Measurements from ENCODE around the gene TMEM217. TPM values are rescaled to one million over a fixed set of nuclear protein-coding genes. Genes with fewer than 3 reads are reported as not detected.

The TMEM217 gene
- total and polyA plus RNA-seq, 2 of the 8 experiments (the other 6 are each of a cell fraction or from before 2014, with no cell fraction given): 0.60 to 1.1 TPM

- Histone ChIP-seq H3K79me1 (ENCODE audit: low read depth, low read length) (no peaks in the 10 kb centered on the region; the same call in 1 of the 2 replicates), H3K4me3 (ENCODE audit: extremely low read depth in 1 of 4, insufficient read depth in 2 of 4, low read depth in 3 of 4, low read length in 4 of 4) (no peak overlapping the region), H3K36me3 (ENCODE audit: control insufficient read depth in 2 of 4, insufficient read depth in 4 of 4, low read length in 3 of 4) (peaks cover 0 to 8% (median 0%) of the 10 kb centered on the region in 4 experiments; a peak in 2 of 8 replicates), H2BK20ac (ENCODE audit: low read length) (no peak overlapping the region), H3K23ac (ENCODE audit: insufficient read length) (no peak overlapping the region), H3K14ac (ENCODE audit: insufficient read length) (no peak overlapping the region), H3K4ac (replicated peaks; ENCODE audit: insufficient read length, low read depth, low read length) (no peak overlapping the region), H3K4me2 (ENCODE audit: insufficient read depth in 1 of 2, low read depth in 2 of 2, low read length in 2 of 2) (no peak overlapping the region), H3K9ac (replicated peaks in 1 of 4; ENCODE audit: extremely low read depth in 1 of 4, low read depth in 3 of 4, low read length in 3 of 4) (no peak overlapping the region), H4K91ac (replicated peaks; ENCODE audit: insufficient read length, low read length) (no peak overlapping the region), H2BK15ac (ENCODE audit: low read length) (no peak overlapping the region), H3K23me2 (ENCODE audit: low read depth, low read length) (no peaks in the 10 kb centered on the region), H2BK5ac (ENCODE audit: low read depth, low read length) (no peak overlapping the region), H3K27ac (ENCODE audit: low read depth, low read length) (no peak overlapping the region), H3K27me3 (replicated peaks in 1 of 4; ENCODE audit: control insufficient read depth in 3 of 4, extremely low read depth in 1 of 4, insufficient read depth in 3 of 4, low read length in 3 of 4) (no peaks in the 10 kb centered on the region), H2BK12ac (ENCODE audit: low read depth, low read length) (no peak overlapping the region), H4K8ac (ENCODE audit: extremely low read depth, insufficient read depth, low read length) (no peak overlapping the region), H2AFZ (ENCODE audit: low read length) (no peak overlapping the region), H2BK120ac (replicated peaks; ENCODE audit: low read depth, low read length) (no peak overlapping the region), H4K5ac (ENCODE audit: insufficient read length, low read depth, low read length) (no peak overlapping the region), H2AK5ac (ENCODE audit: low read depth, low read length) (no peak overlapping the region), H3K9me3 (ENCODE audit: insufficient read depth in 2 of 2, low read depth in 1 of 2, low read length in 1 of 2) (no peaks in the 10 kb centered on the region), H4K20me1 (replicated peaks in 1 of 2; ENCODE audit: control insufficient read depth in 1 of 2, insufficient read depth in 2 of 2, low read length in 2 of 2) (peaks cover 2% of the 10 kb centered on the region in 2 experiments), H3K79me2 (ENCODE audit: control insufficient read depth in 1 of 2, insufficient read depth in 2 of 2, low read length in 2 of 2) (peaks cover 0 to 22% of the 10 kb centered on the region in 2 experiments; a peak in 1 of 4 replicates), H3K18ac (ENCODE audit: extremely low read depth, low read length) (no peak overlapping the region), H3K56ac (replicated peaks; ENCODE audit: insufficient read length, low read depth, low read length) (no peak overlapping the region), H3K4me1 (replicated peaks in 1 of 4; ENCODE audit: control insufficient read depth in 3 of 4, insufficient read depth in 4 of 4, low read length in 3 of 4) (no peaks in the 10 kb centered on the region; a peak in 1 of 7 replicates)
- DNase-seq (ENCODE audit: low read depth in 1 of 2, low spot score in 2 of 2): no peak
- POLR2A ChIA-PET (ENCODE audit: partially characterized antibody): no interaction called here
- WGBS, 2 experiments (ENCODE audit: extremely low coverage in 1 of 2, insufficient coverage in 1 of 2, insufficient read length in 1 of 2, insufficient replicate concordance in 2 of 2, low coverage in 1 of 2, low lambda C conversion rate in 2 of 2, missing lambda C conversion rate in 1 of 2): 95% methylated on average over 3 of the region's 3 CpGs; no CpG with 5 or more reads in 1 of the 2 experiments
- CTCF ChIA-PET (ENCODE audit: partially characterized antibody): interaction anchor here (0.8 to 1.0 kb wide), 2 partner anchors 52 to 180 kb away, joined by 3 read pairs; no protein-coding TSS in a partner anchor
- FAIRE-seq: no peak
- TF ChIP-seq CHD1 (IDR thresholded peaks at IDR 0.05; ENCODE audit: low read depth, low read length) (no peak), CBX5 (IDR thresholded peaks at IDR 0.05; ENCODE audit: low read depth, low read length) (no peak), EZH2 (IDR thresholded peaks at IDR 0.05; ENCODE audit: low read depth, low read length, severe bottlenecking) (no peak), YY1 (IDR thresholded peaks at IDR 0.05; ENCODE audit: low read depth, low read length) (no peak), SUZ12 (IDR thresholded peaks at IDR 0.05; ENCODE audit: low read length) (no peak), BCL11A (IDR thresholded peaks at IDR 0.05; ENCODE audit: low read depth in 2 of 2, low read length in 2 of 2) (no peak)
Observed at GRCh38 chr6:37273690-37274089, 15.7 kb upstream of the TMEM217 start.
